ENCODE data around the gene DRD2.
A peak's percentile ranks its signal among the peaks of the same experiment; 100 is the strongest.

The DRD2 gene

DNA sequence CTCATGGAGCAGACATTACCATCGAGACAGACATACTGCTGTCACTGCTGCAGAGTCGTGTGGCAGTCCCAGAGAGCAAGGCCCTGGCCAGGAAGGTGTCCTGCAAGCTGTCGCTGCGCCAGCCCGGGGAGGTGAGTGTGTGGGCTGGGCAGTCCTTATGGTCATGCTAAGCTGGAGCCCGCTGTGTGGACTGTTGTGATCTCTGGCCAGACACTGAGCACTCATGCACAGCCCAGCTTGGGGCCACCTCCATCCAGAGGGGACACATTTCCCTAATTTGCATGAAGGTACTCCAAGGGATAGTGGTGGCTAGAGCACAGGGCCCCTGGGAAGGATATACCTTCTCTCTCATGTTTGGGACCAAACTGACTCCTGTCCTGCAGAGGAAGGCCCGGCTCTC is 78.0 kb downstream of the DRD2 start:
- no peak for DNase-seq

GRCh38 chr11:113396690-113397089 is 78.5 kb downstream of the DRD2 start:
- no peak for DNase-seq

GRCh38 chr11:113395782-113396336 is 79.3 kb downstream of the DRD2 start:
- no peak for DNase-seq

DNA sequence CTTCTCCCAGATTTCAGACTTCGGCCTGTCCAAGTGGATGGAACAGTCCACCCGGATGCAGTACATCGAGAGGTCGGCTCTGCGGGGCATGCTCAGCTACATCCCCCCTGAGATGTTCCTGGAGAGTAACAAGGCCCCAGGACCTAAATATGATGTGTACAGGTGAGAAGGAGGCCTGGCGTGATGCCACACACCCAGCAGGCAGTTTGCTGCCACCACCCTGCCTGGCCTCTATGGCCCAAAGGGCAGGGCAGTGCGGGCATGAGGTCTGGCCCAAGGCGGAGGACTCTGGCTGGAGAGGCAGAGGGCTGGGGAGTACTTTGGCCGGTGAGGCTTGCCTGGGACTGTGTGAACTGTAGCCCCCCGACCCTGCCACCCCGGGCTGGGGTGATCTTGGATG is 80.3 kb downstream of the DRD2 start:
- no peak for DNase-seq

GRCh38 chr11:113393501-113393985 is 81.7 kb downstream of the DRD2 start:
- DNase-seq = no peak

- no peak for DNase-seq
Measured at GRCh38 chr11:113392236-113392921, 82.8 kb downstream of the DRD2 start.

DNA sequence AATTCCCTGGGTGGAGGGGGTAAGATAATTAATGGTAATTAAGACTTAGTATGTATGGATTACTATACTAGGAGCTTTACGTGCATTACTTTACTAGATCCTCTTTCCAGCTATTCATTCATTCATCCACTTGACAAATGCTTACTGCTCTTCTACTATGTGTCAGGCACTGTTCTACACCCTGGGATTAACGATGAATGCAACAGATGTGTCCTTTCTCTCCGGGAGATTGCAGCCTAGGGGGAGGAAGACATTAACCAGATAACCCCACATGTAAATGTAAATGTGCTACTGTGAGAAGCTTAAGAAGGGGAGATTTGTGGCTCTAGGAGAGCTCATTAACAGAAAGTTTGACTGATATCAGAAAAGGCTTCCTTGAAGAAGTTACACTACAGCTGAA is 85.9 kb downstream of the DRD2 start:
- DNase-seq = no peak

- DNase-seq = no peak
Measured at GRCh38 chr11:113387605-113388211, 87.5 kb downstream of the DRD2 start, which contains the start of gene ANKK1. Gene ANKK1, plus strand, starts transcription at chr11:113387779. Its CDS starts 106 bp downstream, at chr11:113387885.

GRCh38 chr11:113386866-113387265 is 88.3 kb downstream of the DRD2 start:
- DNase-seq = no peak

- no peak for DNase-seq
Measured at GRCh38 chr11:113385749-113386148, 89.4 kb downstream of the DRD2 start.

DNA sequence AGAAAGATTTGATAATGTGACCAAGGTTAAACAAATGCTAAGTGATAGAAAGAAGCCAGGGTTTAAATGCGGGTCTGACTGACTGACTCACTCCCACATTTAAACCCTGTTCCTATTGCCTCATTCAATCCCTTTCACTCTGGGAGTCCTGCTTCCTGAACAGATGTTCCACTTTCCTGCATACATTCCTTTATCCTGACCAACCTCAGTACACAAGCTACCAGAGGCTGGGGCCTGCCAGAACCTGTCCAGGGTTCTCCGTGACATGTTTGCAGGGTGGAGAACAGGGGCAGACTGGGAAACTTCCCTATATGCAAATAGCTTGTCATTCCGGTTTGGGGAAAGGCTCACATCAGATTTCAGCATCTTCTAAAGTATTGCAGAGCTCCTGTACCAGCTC is 90.6 kb downstream of the DRD2 start:
- no peak for DNase-seq

GRCh38 chr11:113382121-113382520 is 93.1 kb downstream of the DRD2 start:
- no peak for DNase-seq

DNA sequence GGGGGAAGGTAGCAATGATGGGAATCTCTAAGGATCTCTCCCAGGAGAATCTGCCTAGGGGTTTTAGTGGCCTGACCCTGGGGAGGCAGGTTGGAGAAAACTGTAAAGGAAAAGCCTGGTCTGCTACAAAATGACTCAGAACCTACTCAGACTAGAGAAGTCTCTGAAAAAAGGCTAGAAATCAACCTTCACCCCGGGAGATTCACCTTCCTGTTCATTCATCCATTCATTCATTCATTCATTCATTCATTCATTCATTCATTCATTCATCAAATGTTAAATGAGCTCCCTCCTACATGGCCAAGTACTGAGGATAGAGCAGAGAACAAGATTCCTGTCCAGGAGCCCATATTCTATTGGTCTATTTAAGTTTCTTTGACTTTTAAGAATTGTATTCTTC is 96.5 kb downstream of the DRD2 start:
- DNase-seq = no peak

GRCh38 chr11:113377681-113378412 is 97.4 kb downstream of the DRD2 start:
- DNase-seq = no peak

GRCh38 chr11:113376156-113376555 is 99.0 kb downstream of the DRD2 start:
- DNase-seq = peak in 1 of 2 experiments; percentile 4

DNA sequence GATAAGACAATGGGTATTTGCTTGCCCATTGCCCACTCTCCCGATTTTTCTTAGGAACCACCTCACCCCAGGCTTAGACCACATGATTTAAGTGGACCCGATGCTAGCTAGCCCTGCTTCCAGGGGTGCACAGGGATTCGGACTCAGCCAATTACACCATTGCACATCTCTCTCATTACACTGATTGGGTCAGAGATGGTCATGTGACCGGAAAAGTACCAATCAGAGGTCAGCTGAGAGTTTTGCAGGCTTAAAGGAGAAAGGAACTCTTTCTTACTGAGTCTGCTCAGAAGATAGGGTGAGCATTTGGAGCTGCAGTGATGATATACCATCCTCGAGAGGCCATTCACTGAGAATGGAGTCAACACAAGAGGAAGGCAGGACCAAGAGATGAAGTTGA is 99.8 kb downstream of the DRD2 start:
- DNase-seq = no peak

DNA sequence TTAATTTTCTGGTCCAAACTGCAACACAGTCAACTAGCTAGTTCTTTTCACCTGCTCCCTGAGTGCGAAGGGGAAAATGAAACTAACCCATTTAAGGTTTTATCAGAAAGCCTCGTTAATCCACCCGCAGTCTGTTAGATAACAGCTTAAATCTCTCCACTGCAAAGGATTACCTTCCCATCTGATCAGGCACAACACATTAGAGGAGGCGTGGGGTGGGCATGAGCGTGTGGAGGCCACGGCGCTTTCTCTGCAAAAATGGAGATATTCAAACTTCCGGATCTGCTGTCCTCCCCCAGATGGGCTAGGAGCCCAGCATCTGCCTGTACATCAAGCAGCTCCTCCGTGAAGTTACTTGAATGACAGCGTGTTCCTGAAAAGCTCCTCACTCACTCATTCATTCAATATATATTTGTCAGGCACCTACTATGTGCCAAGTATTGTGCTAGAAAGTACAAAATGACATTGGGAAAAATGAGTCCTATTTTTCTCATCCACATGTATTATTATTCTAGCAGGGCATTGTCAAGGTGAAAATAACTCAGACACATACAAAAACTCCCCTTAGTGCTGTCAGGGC is 101.1 kb downstream of the DRD2 start:
- no peak for DNase-seq

DNA sequence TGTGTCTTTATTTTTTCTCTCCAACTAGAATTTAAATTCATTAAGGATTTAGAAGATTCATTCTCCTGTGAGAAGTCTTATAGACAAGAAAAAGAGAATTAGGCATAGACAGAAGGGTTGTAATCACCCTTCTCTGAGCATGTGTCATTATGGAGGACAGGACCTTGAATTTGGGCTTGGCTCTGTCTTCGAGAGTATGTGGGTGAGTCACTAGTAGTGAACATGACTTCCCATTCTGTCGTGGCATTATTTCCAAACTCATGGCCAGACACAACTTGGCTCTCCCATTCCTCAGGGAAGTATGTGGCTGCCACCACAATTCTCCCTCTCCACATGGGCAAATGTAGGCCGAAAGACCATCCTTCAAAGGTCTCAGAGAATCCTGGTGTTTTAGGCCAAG is 101.9 kb downstream of the DRD2 start:
- no peak for DNase-seq

- DNase-seq = no peak
Measured at GRCh38 chr11:113372309-113372708, 102.9 kb downstream of the DRD2 start.

DNA sequence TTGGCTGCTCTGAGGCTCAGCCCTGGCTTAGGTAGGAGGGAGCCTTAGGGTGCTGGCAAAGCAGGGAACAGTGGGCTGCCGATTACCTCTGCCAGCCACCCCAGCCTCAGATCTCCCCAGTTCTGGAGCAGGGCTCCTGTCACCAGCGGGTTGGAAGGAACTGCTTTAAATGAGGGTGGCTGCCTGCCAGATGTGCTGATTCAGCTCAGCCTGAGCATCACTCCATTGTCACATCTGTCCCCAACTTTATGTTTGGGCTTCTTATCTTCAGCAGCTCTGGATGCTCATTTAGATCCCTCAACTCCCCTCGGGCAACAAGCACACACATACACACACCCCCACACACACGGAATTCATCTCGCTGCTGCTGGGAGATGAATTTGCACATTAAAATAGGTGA is 104.6 kb downstream of the DRD2 start:
- no peak for DNase-seq

- no peak for DNase-seq
Measured at GRCh38 chr11:113369411-113369810, 105.8 kb downstream of the DRD2 start.

- DNase-seq = no peak
Measured at GRCh38 chr11:113365895-113366294, 109.3 kb downstream of the DRD2 start.

DNA sequence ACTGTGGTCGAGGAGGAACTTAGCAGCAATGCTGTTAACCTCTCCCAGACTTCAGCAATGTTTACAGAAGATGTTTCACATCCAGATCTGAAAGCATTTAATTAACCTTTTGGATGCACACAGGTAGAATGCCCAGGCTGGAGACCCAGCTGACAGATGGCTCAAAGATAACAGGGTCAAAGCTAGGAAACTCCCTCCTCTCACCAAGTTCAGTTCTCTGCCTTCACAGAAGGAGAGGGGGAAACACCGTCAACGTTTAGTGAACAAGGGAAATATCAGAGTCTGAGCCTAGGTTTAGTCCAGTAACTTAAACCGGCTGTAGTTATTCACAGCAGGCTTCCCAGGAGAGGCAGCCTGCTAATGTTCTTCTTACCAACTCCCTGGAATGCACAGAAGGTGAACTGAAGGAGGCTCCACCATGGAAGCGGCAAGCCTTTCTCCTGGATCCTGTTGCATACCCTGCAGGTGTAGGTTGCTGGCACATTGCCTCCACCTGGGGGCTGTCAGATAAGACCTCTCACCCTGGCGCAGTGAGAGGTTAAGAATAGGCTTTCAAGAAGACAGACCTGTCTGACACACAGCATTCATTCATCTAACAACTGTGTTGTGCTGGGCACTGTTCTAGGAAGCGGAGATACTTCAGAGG is 111.1 kb downstream of the DRD2 start:
- no peak for DNase-seq
